ENCODE results near the gene SKA3. TPM values are rescaled to one million over a fixed set of nuclear protein-coding genes. Genes with fewer than 3 reads are reported as not detected.
"Not testable (repeated sequence)": the region's sequence is repeated elsewhere in the genome, so short reads cannot be mapped to it uniquely, and the experiment has no call there.

The SKA3 gene
- total RNA-seq, 4 donors from 2014 or later = 0.96 to 1.9 (median 1.1) TPM; not detected in 1

- ATAC-seq (ENCODE audit: low FRiP score) (no peak), DNase-seq (ENCODE audit: low spot score) (no peak)
- TF ChIP-seq CTCF (IDR thresholded peaks at IDR 0.05) = no peak
Measured at GRCh38 chr13:21176982-21177284, 581 bp upstream of the SKA3 start.

- DNase-seq (ENCODE audit: low spot score) = no peak
- TF ChIP-seq CTCF (IDR thresholded peaks at IDR 0.05) = no peak
- no peak for ATAC-seq (ENCODE audit: low FRiP score)
Measured at GRCh38 chr13:21175656-21176214, 617 bp downstream of the SKA3 start.

- ATAC-seq (ENCODE audit: low FRiP score) = not testable (repeated sequence)
Measured at GRCh38 chr13:21173767-21174166, 2.6 kb downstream of the SKA3 start.

GRCh38 chr13:21171420-21171819 is 4.9 kb downstream of the SKA3 start:
- ATAC-seq (ENCODE audit: low FRiP score) = no peak
- DNase-seq (ENCODE audit: low spot score) = no peak
- TF ChIP-seq CTCF (IDR thresholded peaks at IDR 0.05) = no peak

More at GRCh38 chr13:21173767-21174166, 2.6 kb downstream of the SKA3 start:
- DNase-seq (ENCODE audit: low spot score) = not testable (repeated sequence)

- ATAC-seq (ENCODE audit: low FRiP score); DNase-seq (ENCODE audit: low spot score): not testable (repeated sequence)
Measured at GRCh38 chr13:21165606-21166005, 10.7 kb downstream of the SKA3 start.

GRCh38 chr13:21164631-21165030 is 11.7 kb downstream of the SKA3 start:
- TF ChIP-seq CTCF (IDR thresholded peaks at IDR 0.05) = no peak
- ATAC-seq (ENCODE audit: low FRiP score) = no peak
- no peak for DNase-seq (ENCODE audit: low spot score)

GRCh38 chr13:21152251-21152899 is 24.0 kb downstream of the SKA3 start:
- DNase-seq (ENCODE audit: low spot score) (no peak), ATAC-seq (ENCODE audit: low FRiP score) (no peak)
- no peak for TF ChIP-seq CTCF (IDR thresholded peaks at IDR 0.05)

- ATAC-seq (ENCODE audit: low FRiP score) = no peak
- DNase-seq (ENCODE audit: low spot score) = no peak
- no peak for TF ChIP-seq CTCF (IDR thresholded peaks at IDR 0.05)
Measured at GRCh38 chr13:21150013-21150412, 26.3 kb downstream of the SKA3 start.

Data from omental fat pad (tissue), 4 donors.